Ascending aorta (tissue), 2 donors: ENCODE measurements around the gene ST3GAL5. TPM values are rescaled to one million over a fixed set of nuclear protein-coding genes. Genes with fewer than 3 reads are reported as not detected.

Experiments
- DNase-seq, 2 donors: peaks; one replicate each; pipeline ENCODE4 v3.0.0-alpha.2; 2019; ENCODE audit warnings: low spot score in 2 of 2
- H3K27ac ChIP-seq, 2 donors: fragments of 200-600 bp; sonication (generic); one replicate each; pipeline ENCODE4 v1.5.1; 2016 to 2017; ENCODE audit warnings: mild to moderate bottlenecking in 1 of 2
- H3K27me3 ChIP-seq: fragments of 200-600 bp; sonication (generic); one replicate; pipeline ENCODE4 v1.5.1; 2017
- H3K36me3 ChIP-seq, 2 donors: fragments of 200-600 bp; sonication (generic); one replicate each; pipeline ENCODE4 v1.5.1; 2016
- H3K4me1 ChIP-seq, 2 donors: fragments of 200-600 bp; sonication (generic); one replicate each; pipeline ENCODE4 v1.5.1; 2016 to 2017; ENCODE audit warnings: mild to moderate bottlenecking in 1 of 2
- H3K4me3 ChIP-seq, 2 donors: fragments of 200-600 bp; sonication (generic); one replicate each; pipeline ENCODE4 v1.5.1; 2016 to 2017; ENCODE audit warnings: mild to moderate bottlenecking in 1 of 2
- H3K9me3 ChIP-seq, 2 donors: fragments of 200-600 bp; sonication (generic); one replicate each; pipeline ENCODE4 v1.5.1; 2016
- CTCF ChIP-seq, 3 experiments: fragments of 200-600 bp in 2 of 3; fragments of 450-650 bp in 1 of 3; sonication (generic) in 2 of 3; IDR thresholded peaks; one replicate each; pipeline ENCODE4 v1.5.1; 2016 to 2019; ENCODE audit warnings: antibody characterized with exemption in 3 of 3, mild to moderate bottlenecking in 1 of 3, moderate library complexity in 1 of 3
- intact Hi-C: fragments of 100-400 bp; cut with DNase I; formaldehyde crosslinking; loops from one replicate; pipeline ENCODE4 v1.15.1; 2023
- total RNA-seq: library from RNA; depleted of rRNA; stranded (reverse); fragments of >200 nt; gene quantifications from one replicate; pipeline ENCODE4 v1.1.0, GENCODE V29; 2016

Gene ST3GAL5
- total RNA-seq, 1 donor from 2014 or later, result 21.0 TPM

GRCh38 chr2:85847051-85847588 is 41.7 kb downstream of the ST3GAL5 start:
- intact Hi-C loops, result no loop called here
- H3K27ac ChIP-seq, result no peak overlapping the region
- H3K27me3 ChIP-seq, result no peaks in the 10 kb centered on the region
- DNase-seq, result no peak
- H3K36me3 ChIP-seq, result peaks cover 0 to 17% of the 10 kb centered on the region in 2 donors
- no peaks in the 10 kb centered on the region for H3K4me1 ChIP-seq
- no peaks in the 10 kb centered on the region for H3K9me3 ChIP-seq
- no peak overlapping the region for H3K4me3 ChIP-seq
- no peak for TF ChIP-seq CTCF (IDR thresholded peaks at IDR 0.05)

- Histone ChIP-seq H3K4me1 (no peaks in the 10 kb centered on the region), H3K9me3 (no peaks in the 10 kb centered on the region), H3K4me3 (no peak overlapping the region), H3K27ac (no peak overlapping the region), H3K27me3 (no peaks in the 10 kb centered on the region), H3K36me3 (peaks cover 0 to 17% of the 10 kb centered on the region in 2 donors)
- intact Hi-C loops, result no loop called here
- no peak for TF ChIP-seq CTCF (IDR thresholded peaks at IDR 0.05)
- no peak for DNase-seq
Measured at GRCh38 chr2:85846411-85846810, 42.4 kb downstream of the ST3GAL5 start.

- no peaks in the 10 kb centered on the region for H3K27me3 ChIP-seq
- H3K9me3 ChIP-seq, result no peaks in the 10 kb centered on the region
- no peak overlapping the region for H3K4me3 ChIP-seq
- no peak for TF ChIP-seq CTCF (IDR thresholded peaks at IDR 0.05)
- H3K4me1 ChIP-seq, result no peaks in the 10 kb centered on the region
- intact Hi-C loops, result no loop called here
- peaks cover 0 to 23% of the 10 kb centered on the region in 2 donors for H3K36me3 ChIP-seq
- no peak overlapping the region for H3K27ac ChIP-seq
- DNase-seq, result no peak
Measured at GRCh38 chr2:85844486-85844885, 44.3 kb downstream of the ST3GAL5 start.

- intact Hi-C loops, result no loop called here
- Histone ChIP-seq H3K27me3 (no peaks in the 10 kb centered on the region), H3K9me3 (no peaks in the 10 kb centered on the region), H3K27ac (no peak overlapping the region), H3K4me1 (no peaks in the 10 kb centered on the region), H3K36me3 (peaks cover 0 to 26% of the 10 kb centered on the region in 2 donors), H3K4me3 (no peak overlapping the region)
- DNase-seq, result no peak
- peak in 2 of 3 experiments; percentile 14 to 22 for TF ChIP-seq CTCF (IDR thresholded peaks at IDR 0.05)
Measured at GRCh38 chr2:85843543-85843942, 45.2 kb downstream of the ST3GAL5 start.

- H3K36me3 ChIP-seq, result peaks cover 0 to 17% of the 10 kb centered on the region in 2 donors
- intact Hi-C loops, result no loop called here
Measured at GRCh38 chr2:85840091-85840490, 48.7 kb downstream of the ST3GAL5 start.

More at GRCh38 chr2:85840091-85840490, 48.7 kb downstream of the ST3GAL5 start:
- TF ChIP-seq CTCF (IDR thresholded peaks at IDR 0.05), result no peak
- no peaks in the 10 kb centered on the region for H3K4me1 ChIP-seq
- H3K9me3 ChIP-seq, result no peaks in the 10 kb centered on the region
- DNase-seq, result no peak
- no peak overlapping the region for H3K27ac ChIP-seq
- no peak overlapping the region for H3K4me3 ChIP-seq
- no peaks in the 10 kb centered on the region for H3K27me3 ChIP-seq
